HG02970 (cell line): Measurements from ENCODE around the gene SULT2B1.
"Not testable (repeated sequence)": the region's sequence is repeated elsewhere in the genome, so short reads cannot be mapped to it uniquely, and the experiment has no call there.

Experiments used
- ATAC-seq: cut with Tn5 transposase; IDR thresholded peaks from one replicate; pipeline ENCODE4 v1.9.1; 2021; ENCODE audit warnings: mild to moderate bottlenecking, moderate library complexity, moderate number of reproducible peaks; ENCODE audit not compliant: unreplicated experiment, low FRiP score

SULT2B1 gene

GRCh38 chr19:48524732-48525131 lies 27.2 kb upstream of the SULT2B1 start:
- no peak for ATAC-seq

- ATAC-seq = no peak
Observed at GRCh38 chr19:48529156-48529555, 22.8 kb upstream of the SULT2B1 start.

GRCh38 chr19:48530066-48530720 lies 21.8 kb upstream of the SULT2B1 start:
- no peak for ATAC-seq

- no peak for ATAC-seq
Observed at GRCh38 chr19:48530770-48531169, 21.2 kb upstream of the SULT2B1 start.

GRCh38 chr19:48533770-48534169 lies 18.2 kb upstream of the SULT2B1 start:
- no peak for ATAC-seq

GRCh38 chr19:48537541-48537940 lies 14.4 kb upstream of the SULT2B1 start:
- ATAC-seq = no peak

GRCh38 chr19:48538057-48538456 lies 13.9 kb upstream of the SULT2B1 start:
- not testable (repeated sequence) for ATAC-seq

GRCh38 chr19:48539503-48540096 lies 12.4 kb upstream of the SULT2B1 start:
- no peak for ATAC-seq

GRCh38 chr19:48540110-48540509 lies 11.9 kb upstream of the SULT2B1 start:
- ATAC-seq = no peak

GRCh38 chr19:48541813-48542212 lies 10.2 kb upstream of the SULT2B1 start:
- ATAC-seq = no peak

GRCh38 chr19:48543121-48543710 lies 8.8 kb upstream of the SULT2B1 start:
- ATAC-seq = no peak

- ATAC-seq = no peak
Observed at GRCh38 chr19:48544856-48545750, 6.9 kb upstream of the SULT2B1 start.

- ATAC-seq = no peak
Observed at GRCh38 chr19:48547722-48548121, 4.2 kb upstream of the SULT2B1 start.

- no peak for ATAC-seq
Observed at GRCh38 chr19:48548253-48548911, 3.6 kb upstream of the SULT2B1 start.

GRCh38 chr19:48549380-48549779 lies 2.6 kb upstream of the SULT2B1 start:
- no peak for ATAC-seq

- ATAC-seq = no peak
Observed at GRCh38 chr19:48552406-48553322, 692 bp downstream of the SULT2B1 start.

GRCh38 chr19:48553676-48554384 lies 1.9 kb downstream of the SULT2B1 start:
- no peak for ATAC-seq

GRCh38 chr19:48554385-48555091 lies 2.6 kb downstream of the SULT2B1 start:
- ATAC-seq = no peak
